Renal cortex interstitium (tissue), 11 donors: Measurements from ENCODE around the gene PCDHA1. TPM values are rescaled to one million over a fixed set of nuclear protein-coding genes. Genes with fewer than 3 reads are reported as not detected.
"Not testable (repeated sequence)": the region's sequence is repeated elsewhere in the genome, so short reads cannot be mapped to it uniquely, and the experiment has no call there.

ENCODE experiments used
- DNase-seq, 11 donors: peaks; one replicate each; pipeline ENCODE4 v3.0.0-alpha.2; 2013; ENCODE audit warnings: low read depth in 9 of 11, low spot score in 4 of 11; ENCODE audit errors: extremely low read depth in 1 of 11
- polyA plus RNA-seq, 3 donors: library from polyadenylated mRNA; unstranded; fragments of 120-200 nt; gene quantifications; one replicate each; pipeline ENCODE4 v1.2.1, GENCODE V29; 2013; ENCODE audit not compliant: insufficient read length in 3 of 3

Gene PCDHA1
- polyA plus RNA-seq, 3 donors: 0.09 TPM; not detected in 2

DNA sequence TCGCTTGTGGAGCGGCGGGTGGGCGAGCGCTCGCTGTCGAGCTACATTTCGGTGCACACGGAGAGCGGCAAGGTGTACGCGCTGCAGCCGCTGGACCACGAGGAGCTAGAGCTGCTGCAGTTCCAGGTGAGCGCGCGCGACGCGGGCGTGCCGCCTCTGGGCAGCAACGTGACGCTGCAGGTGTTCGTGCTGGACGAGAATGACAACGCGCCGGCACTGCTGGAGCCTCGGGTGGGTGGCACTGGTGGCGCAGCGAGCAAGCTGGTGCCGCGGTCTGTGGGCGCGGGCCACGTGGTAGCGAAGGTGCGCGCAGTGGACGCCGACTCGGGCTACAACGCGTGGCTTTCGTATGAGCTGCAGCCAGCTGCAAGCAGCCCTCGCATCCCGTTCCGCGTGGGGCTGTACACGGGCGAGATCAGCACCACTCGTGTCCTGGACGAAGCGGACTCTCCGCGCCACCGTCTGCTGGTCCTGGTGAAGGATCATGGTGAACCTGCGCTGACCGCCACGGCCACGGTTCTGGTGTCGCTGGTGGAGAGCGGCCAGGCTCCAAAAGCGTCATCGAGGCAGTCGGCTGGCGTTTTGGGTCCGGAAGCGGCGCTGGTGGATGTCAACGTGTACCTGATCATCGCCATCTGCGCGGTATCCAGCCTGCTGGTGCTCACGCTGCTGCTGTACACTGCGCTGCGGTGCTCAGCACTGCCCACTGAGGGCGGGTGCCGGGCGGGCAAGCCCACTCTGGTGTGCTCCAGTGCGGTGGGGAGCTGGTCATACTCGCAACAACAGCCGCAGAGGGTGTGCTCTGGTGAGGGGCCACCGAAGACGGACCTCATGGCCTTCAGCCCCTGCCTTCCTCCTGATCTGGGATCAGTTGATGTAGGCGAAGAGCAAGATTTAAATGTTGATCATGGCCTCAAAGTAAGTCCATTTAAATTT lies 57.1 kb downstream of the PCDHA1 start:
- DNase-seq: no peak

DNA sequence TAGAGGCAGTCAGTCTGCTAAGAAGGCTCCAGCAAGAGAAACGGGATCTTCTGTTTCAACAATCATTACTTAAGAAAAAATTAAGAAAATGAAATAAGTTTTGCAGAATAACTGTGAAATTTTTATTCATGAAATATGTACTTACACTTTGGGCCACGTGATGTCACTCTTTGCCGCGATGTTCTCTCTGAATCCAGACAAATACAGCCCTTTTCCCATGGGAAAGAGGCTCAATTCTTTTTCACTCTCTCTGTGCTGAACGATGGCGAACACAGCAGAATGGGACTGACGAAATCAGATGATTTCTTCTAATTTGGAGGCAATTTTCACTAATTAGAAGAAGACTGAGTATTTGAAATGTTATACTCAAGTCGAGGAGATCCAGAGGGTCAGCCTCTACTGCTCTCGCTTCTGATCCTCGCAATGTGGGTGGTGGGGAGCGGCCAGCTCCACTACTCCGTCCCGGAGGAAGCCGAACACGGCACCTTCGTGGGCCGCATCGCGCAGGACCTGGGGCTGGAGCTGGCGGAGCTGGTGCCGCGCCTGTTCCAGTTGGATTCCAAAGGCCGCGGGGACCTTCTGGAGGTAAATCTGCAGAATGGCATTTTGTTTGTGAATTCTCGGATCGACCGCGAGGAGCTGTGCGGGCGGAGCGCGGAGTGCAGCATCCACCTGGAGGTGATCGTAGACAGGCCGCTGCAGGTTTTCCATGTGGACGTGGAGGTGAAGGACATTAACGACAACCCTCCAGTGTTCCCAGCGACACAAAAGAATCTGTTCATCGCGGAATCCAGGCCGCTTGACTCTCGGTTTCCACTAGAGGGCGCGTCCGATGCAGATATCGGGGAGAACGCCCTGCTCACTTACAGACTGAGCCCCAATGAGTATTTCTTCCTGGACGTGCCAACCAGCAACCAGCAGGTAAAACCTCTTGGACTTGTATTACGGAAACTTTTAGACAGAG lies 62.5 kb downstream of the PCDHA1 start, which contains the start of gene PCDHA9:
PCDHA9 (plus strand) TSS at position 244 of the 964 bp plus-strand sequence; CDS start at position 358, 114 bp downstream.
- not testable (repeated sequence) for DNase-seq

DNA sequence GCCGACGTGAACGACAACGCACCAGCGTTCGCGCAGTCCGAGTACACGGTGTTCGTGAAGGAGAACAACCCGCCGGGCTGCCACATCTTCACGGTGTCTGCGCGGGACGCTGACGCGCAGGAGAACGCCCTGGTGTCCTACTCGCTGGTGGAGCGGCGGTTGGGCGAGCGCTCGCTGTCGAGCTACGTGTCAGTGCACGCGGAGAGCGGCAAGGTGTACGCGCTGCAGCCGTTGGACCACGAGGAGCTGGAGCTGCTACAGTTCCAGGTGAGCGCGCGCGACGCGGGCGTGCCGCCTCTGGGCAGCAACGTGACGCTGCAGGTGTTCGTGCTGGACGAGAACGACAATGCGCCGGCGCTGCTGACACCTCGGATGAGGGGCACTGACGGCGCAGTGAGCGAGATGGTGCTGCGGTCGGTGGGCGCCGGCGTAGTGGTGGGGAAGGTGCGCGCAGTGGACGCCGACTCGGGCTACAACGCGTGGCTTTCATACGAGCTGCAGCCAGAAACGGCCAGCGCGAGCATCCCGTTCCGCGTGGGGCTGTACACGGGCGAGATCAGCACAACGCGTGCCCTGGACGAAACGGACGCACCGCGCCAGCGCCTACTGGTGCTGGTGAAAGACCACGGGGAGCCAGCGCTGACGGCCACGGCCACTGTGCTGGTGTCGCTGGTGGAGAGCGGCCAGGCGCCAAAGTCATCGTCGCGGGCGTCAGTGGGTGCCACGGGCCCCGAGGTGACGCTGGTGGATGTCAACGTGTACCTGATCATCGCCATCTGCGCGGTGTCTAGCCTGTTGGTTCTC lies 64.1 kb downstream of the PCDHA1 start:
- DNase-seq: not testable (repeated sequence)

DNA sequence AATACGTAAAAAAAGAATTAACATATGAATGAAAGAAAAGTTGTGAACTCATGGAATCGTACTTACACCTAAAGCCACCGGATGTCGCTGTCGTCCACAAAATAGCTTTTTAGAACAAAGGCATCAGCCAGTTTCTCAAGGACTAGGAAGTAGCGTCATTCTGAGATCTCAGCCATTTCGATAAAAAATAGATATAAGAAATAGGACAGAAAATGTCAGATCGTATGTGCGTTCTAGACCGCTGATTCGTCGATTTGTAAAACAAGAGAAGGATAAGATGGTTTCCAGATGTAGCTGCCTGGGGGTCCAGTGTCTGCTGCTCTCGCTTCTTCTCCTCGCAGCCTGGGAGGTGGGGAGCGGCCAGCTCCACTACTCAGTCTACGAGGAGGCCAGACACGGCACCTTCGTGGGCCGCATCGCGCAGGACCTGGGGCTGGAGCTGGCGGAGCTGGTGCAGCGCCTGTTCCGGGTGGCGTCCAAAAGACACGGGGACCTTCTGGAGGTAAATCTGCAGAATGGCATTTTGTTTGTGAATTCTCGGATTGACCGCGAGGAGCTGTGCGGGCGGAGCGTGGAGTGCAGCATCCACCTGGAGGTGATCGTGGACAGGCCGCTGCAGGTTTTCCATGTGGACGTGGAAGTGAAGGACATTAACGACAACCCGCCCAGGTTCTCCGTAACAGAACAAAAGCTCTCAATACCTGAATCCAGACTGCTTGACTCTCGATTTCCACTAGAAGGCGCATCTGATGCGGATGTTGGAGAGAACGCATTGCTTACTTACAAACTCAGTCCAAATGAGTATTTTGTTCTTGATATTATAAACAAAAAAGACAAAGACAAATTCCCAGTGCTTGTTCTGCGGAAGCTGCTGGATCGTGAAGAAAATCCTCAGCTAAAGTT lies 70.1 kb downstream of the PCDHA1 start, which contains the start of gene PCDHA10:
PCDHA10 (plus strand) TSS at position 126 of the 903 bp plus-strand sequence; CDS start at position 278, 152 bp downstream.
- DNase-seq: no peak

DNA sequence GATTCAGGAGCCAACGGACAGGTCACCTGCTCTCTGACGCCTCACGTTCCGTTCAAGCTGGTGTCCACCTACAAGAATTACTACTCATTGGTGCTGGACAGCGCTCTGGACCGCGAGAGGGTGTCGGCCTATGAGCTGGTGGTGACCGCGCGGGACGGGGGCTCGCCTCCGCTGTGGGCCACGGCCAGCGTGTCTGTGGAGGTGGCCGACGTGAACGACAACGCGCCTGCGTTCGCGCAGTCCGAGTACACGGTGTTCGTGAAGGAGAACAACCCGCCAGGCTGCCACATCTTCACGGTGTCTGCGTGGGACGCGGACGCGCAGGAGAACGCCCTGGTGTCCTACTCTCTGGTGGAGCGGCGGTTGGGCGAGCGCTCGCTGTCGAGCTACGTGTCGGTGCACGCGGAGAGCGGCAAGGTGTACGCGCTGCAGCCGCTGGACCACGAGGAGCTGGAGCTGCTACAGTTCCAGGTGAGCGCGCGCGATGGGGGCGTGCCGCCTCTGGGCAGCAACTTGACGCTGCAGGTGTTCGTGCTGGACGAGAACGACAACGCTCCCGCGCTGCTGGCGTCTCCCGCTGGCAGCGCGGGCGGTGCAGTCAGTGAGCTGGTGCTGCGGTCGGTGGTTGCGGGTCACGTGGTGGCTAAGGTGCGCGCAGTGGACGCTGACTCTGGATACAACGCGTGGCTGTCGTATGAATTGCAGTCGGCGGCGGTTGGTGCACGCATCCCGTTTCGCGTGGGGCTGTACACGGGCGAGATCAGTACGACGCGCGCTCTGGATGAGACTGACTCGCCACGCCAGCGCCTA lies 71.4 kb downstream of the PCDHA1 start:
- DNase-seq: no peak

DNA sequence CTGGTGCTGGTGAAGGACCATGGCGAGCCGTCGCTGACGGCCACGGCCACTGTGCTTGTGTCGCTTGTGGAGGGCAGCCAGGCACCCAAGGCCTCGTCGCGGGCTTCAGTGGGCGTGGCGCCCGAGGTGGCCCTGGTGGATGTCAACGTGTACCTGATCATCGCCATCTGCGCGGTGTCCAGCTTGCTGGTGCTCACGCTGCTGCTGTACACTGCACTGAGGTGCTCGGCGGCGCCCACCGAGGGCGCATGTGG lies 72.0 kb downstream of the PCDHA1 start:
- no peak for DNase-seq

DNA sequence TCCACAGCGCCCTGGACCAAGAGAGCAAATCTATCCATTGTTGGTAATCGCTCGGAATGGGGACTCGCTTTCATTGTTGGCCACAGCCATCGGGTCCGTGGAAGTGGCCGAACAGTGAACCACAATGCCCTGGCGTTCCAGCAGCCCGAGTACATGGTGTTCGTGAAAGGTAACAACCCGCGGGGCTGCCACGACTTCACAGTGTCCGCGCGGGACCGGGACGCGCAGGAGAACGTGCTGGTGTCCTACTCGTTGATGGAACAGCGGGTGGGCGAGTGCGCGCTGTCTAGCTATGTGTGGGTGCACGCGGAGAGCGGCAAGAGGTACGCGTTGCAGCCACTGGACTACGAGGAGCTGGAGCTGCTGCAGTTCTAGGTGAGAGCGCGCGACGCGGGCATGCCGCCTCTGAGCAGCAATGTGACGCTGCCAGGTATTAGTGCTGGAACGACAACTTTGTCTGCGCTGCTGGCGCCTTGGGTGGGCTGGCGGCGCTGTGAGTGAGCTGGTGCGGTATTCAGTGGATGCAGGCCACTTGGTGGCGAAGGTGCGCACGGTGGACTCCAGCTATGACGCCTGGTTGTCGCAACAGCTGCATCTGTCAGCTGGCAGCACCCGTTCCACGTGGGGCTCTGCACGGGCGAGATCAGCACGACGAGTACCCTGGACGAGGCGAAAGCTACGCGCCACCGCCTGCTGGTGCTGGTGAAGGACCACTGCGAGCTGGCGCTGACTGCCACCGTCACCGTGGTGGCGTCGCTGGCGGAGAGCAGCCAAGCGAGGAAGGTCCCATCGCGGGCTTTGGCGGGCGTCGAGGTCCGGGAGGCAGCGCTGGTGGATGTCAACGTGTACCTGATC lies 76.7 kb downstream of the PCDHA1 start:
- no peak for DNase-seq

DNA sequence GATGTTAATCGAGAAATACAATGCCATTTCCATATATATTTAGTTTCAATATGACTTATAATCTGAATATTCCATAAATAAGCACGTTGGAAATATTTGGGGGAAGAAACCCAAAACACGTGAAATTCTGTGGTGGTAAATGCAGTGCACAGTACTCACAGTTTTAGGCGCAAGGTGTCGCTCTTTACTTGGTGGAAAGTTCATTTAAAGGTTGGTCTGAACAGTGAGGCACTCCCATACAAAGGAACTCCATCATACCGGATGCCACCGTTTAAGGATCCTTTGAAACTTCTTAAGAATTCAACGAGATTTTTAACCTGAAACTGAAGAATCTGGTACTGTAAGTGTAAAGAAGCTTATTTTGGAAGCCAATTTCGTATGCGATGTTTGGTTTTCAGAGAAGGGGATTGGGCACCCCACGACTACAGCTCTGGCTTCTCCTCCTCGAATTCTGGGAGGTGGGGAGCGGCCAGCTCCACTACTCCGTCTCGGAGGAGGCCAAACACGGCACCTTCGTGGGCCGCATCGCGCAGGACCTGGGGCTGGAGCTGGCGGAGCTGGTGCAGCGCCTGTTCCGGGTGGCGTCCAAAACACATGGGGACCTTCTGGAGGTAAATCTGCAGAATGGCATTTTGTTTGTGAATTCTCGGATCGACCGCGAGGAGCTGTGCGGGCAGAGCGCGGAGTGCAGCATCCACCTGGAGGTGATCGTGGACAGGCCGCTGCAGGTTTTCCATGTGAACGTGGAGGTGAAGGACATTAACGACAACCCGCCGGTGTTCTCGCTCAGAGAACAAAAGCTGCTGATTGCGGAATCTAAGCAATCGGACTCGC lies 83.0 kb downstream of the PCDHA1 start, which contains the start of gene PCDHA11:
PCDHA11 (plus strand) TSS at position 237 of the 834 bp plus-strand sequence; CDS start at position 384, 147 bp downstream.
- DNase-seq: no peak

DNA sequence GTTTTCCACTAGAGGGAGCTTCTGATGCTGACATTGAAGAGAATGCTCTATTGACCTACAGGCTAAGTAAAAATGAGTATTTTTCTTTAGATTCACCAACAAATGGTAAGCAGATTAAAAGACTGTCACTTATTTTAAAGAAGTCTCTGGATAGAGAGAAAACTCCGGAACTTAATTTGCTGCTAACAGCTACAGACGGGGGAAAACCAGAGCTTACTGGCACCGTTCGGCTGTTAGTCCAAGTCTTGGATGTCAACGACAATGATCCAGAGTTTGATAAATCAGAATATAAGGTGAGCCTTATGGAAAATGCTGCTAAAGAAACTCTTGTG lies 83.6 kb downstream of the PCDHA1 start:
- no peak for DNase-seq

DNA sequence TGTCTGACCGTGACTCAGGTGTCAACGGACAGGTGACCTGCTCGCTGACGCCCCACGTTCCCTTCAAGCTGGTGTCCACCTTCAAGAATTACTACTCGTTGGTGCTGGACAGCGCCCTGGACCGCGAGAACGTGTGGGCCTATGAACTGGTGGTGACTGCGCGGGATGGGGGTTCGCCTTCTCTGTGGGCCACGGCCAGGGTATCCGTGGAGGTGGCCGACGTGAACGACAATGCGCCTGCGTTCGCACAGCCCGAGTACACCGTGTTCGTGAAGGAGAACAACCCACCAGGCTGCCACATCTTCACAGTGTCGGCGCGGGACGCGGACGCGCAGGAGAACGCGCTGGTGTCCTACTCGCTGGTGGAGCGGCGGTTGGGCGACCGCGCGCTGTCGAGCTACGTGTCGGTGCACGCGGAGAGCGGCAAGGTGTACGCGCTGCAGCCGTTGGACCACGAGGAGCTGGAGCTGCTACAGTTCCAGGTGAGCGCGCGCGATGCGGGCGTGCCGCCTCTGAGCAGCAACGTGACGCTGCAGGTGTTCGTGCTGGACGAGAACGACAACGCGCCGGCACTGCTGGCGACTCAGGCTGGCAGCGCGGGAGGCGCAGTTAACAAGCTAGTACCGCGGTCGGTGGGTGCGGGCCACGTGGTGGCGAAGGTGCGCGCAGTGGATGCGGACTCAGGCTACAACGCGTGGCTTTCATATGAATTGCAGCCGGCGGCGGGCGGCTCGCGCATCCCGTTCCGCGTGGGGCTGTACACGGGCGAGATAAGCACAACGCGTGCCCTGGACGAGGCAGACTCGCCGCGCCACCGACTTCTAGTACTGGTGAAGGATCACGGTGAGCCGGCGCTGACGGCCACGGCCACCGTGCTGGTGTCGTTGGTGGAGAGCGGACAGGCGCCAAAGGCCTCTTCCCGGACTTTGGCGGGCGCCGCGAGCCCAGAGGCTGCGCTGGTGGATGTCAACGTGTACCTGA lies 84.6 kb downstream of the PCDHA1 start:
- DNase-seq: no peak

DNA sequence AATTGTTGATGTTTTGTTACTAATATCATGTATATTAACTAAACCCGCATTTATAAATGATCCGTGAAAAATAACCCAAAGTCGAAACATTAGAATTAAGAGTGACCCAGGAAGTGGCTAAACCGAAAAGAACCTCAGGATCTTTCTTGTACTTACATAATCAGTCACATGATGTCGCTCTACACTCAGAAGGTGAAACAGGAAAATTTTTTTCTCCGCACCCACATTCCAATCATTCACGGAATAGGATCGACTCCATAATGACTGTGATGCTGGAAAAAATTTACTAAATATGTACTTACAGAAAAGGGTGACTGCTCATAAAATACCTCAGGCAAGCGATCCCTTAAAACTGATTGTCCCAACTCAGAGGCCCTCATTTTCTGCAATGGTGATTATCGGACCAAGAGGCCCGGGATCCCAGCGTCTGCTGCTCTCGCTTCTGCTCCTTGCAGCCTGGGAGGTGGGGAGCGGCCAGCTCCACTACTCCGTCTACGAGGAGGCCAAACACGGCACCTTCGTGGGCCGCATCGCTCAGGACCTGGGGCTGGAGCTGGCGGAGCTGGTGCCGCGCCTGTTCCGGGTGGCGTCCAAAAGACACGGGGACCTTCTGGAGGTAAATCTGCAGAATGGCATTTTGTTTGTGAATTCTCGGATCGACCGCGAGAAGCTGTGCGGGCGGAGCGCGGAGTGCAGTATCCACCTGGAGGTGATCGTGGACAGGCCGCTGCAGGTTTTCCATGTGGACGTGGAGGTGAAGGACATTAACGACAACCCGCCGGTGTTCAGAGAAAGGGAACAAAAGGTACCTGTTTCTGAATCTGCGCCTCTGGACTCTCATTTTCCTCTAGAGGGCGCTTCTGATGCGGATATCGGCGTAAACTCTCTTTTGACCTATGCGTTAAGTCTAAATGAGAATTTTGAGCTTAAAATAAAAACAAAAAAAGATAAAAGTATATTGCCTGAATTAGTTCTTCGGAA lies 89.4 kb downstream of the PCDHA1 start, which contains the start of gene PCDHA12:
PCDHA12 (plus strand) TSS at position 224 of the 981 bp plus-strand sequence; CDS start at position 389, 165 bp downstream.
- DNase-seq: no peak

DNA sequence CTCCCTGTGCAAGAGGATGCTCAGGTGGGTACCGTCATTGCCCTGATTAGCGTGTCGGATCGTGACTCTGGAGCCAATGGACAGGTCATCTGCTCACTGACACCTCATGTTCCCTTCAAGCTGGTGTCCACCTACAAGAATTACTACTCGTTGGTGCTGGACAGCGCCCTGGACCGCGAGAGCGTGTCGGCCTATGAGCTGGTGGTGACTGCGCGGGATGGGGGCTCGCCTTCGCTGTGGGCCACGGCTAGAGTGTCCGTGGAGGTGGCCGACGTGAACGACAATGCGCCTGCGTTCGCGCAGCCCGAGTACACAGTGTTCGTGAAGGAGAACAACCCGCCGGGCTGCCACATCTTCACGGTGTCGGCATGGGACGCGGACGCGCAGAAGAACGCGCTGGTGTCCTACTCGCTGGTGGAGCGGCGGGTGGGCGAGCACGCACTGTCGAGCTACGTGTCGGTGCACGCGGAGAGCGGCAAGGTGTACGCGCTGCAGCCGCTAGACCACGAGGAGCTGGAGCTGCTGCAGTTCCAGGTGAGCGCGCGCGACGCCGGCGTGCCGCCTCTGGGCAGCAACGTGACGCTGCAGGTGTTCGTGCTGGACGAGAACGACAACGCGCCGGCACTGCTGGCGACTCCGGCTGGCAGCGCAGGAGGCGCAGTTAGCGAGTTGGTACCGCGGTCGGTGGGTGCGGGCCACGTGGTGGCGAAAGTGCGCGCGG lies 90.8 kb downstream of the PCDHA1 start:
- not testable (repeated sequence) for DNase-seq

DNA sequence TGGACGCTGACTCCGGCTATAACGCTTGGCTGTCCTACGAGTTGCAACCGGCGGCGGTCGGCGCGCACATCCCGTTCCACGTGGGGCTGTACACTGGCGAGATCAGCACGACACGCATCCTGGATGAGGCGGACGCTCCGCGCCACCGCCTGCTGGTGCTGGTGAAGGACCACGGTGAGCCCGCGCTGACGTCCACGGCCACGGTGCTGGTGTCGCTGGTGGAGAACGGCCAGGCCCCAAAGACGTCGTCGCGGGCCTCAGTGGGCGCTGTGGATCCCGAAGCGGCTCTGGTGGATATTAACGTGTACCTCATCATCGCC lies 91.3 kb downstream of the PCDHA1 start:
- no peak for DNase-seq
